ENCODE measurements around the gene GGTLC2.

- TF ChIP-seq CTCF (IDR thresholded peaks at IDR 0.05) = no peak
- TF ChIP-seq POLR2AphosphoS5 (IDR thresholded peaks at IDR 0.05; ENCODE audit: low read depth, low read length) = no peak
- no peak for TF ChIP-seq SIN3A (IDR thresholded peaks at IDR 0.05; ENCODE audit: borderline replicate concordance, insufficient read depth, low read depth, low read length)
- no peak for TF ChIP-seq REST (IDR thresholded peaks at IDR 0.05; ENCODE audit: insufficient read depth in 1 of 2, low read depth in 2 of 2, low read length in 1 of 2)
These were observed 25.8 kb downstream of the GGTLC2 start for GRCh38 chr22:22670076-22670795.

All from Panc1 (cell line).